ENCODE results near the gene TRIM44.

GRCh38 chr11:35783809-35784208 is 121.2 kb downstream of the TRIM44 start:
- no peak for TF ChIP-seq CTCF (conservative IDR thresholded peaks at IDR 0.05; ENCODE audit: low read length)
- TF ChIP-seq EZH2phosphoT487 (IDR thresholded peaks at IDR 0.05; ENCODE audit: borderline replicate concordance, low read depth, low read length) = no peak
